Ovary (tissue), 3 donors: ENCODE data around the gene WDR76.

Experiments used
- CTCF ChIP-seq, 3 donors: fragments of 450-650 bp in 2 of 3; fragments of 200-600 bp in 1 of 3; IDR thresholded peaks; one replicate each; pipeline versions ENCODE4 v1.5.1 to v1.8.0; 2016 to 2022; ENCODE audit warnings: antibody characterized with exemption in 3 of 3, mild to moderate bottlenecking in 1 of 3
- EP300 ChIP-seq: sonication (generic); formaldehyde crosslinking; IDR thresholded peaks from one replicate; pipeline ENCODE4 v1.6.1; 2017; ENCODE audit warnings: antibody characterized with exemption
- POLR2A ChIP-seq: fragments of 450-650 bp; IDR thresholded peaks from one replicate; pipeline ENCODE4 v1.6.1; 2017; ENCODE audit warnings: antibody characterized with exemption, mild to moderate bottlenecking, moderate library complexity
- donor health status: DM: no; HTN: no; CAD: no.

- TF ChIP-seq CTCF (IDR thresholded peaks at IDR 0.05) (no peak), EP300 (no peak), POLR2A (no peak)
Measured at GRCh38 chr15:43794269-43795037, 32.3 kb upstream of the WDR76 start.
